Breast epithelium (tissue), 4 donors: ENCODE measurements around the gene CCDC107. TPM values are rescaled to one million over a fixed set of nuclear protein-coding genes. Genes with fewer than 3 reads are reported as not detected.
A peak's percentile ranks its signal among the peaks of the same experiment; 100 is the strongest.
"Not testable (repeated sequence)": the region's sequence is repeated elsewhere in the genome, so short reads cannot be mapped to it uniquely, and the experiment has no call there.

Experiments
- DNase-seq, 2 donors: peaks; one replicate each; pipeline ENCODE4 v3.0.0-alpha.2; 2019; ENCODE audit warnings: low spot score in 2 of 2
- H3K27ac ChIP-seq, 2 donors: fragments of 200-600 bp; sonication (generic) in 1 of 2; one replicate each; pipeline ENCODE4 v1.5.1; 2016 to 2019; ENCODE audit warnings: mild to moderate bottlenecking in 1 of 2
- H3K27me3 ChIP-seq, 2 donors: fragments of 200-600 bp; sonication (generic) in 1 of 2; one replicate each; pipeline versions ENCODE4 v1.5.1 to v1.6.0; 2017 to 2019; ENCODE audit warnings: control low read depth in 1 of 2, mild to moderate bottlenecking in 1 of 2
- H3K36me3 ChIP-seq: fragments of 200-600 bp; one replicate; pipeline ENCODE4 v1.5.1; 2019
- H3K4me1 ChIP-seq, 2 donors: fragments of 200-600 bp; sonication (generic); one replicate each; pipeline ENCODE4 v1.5.1; 2016 to 2019; ENCODE audit warnings: control low read depth in 1 of 2
- H3K4me3 ChIP-seq, 3 donors: fragments of 200-600 bp; sonication (generic); 1 replicate in 2 of 3; 2 replicates in 1 of 3; pipeline ENCODE4 v1.5.1; 2016 to 2019; ENCODE audit warnings: mild to moderate bottlenecking in 3 of 3, moderate library complexity in 2 of 3
- H3K9me3 ChIP-seq, 2 donors: fragments of 200-600 bp; sonication (generic) in 1 of 2; one replicate each; pipeline ENCODE4 v1.5.1; 2016 to 2019; ENCODE audit warnings: control low read depth in 1 of 2
- CTCF ChIP-seq, 3 donors: fragments of 450-650 bp; IDR thresholded peaks; one replicate each; pipeline ENCODE4 v1.5.1; 2016 to 2017; ENCODE audit warnings: antibody characterized with exemption in 3 of 3, mild to moderate bottlenecking in 3 of 3, moderate library complexity in 3 of 3
- POLR2A ChIP-seq: fragments of 450-650 bp; IDR thresholded peaks from one replicate; pipeline ENCODE4 v1.6.1; 2016; ENCODE audit warnings: antibody characterized with exemption, mild to moderate bottlenecking, moderate library complexity
- POLR2AphosphoS5 ChIP-seq, 3 donors: sonication (generic); formaldehyde crosslinking; IDR thresholded peaks; one replicate each; pipeline ENCODE4 v1.6.1; 2017; ENCODE audit warnings: antibody characterized with exemption in 3 of 3
- intact Hi-C: fragments of 100-400 bp; cut with DNase I; formaldehyde crosslinking; loops from one replicate; pipeline ENCODE4 v1.15.1; 2023; ENCODE audit warnings: low total_unique reads
- total RNA-seq, 3 donors: library from RNA; depleted of rRNA; stranded (reverse); fragments of >200 nt; gene quantifications; one replicate each; pipeline ENCODE4 v1.1.0, GENCODE V29; 2016

CCDC107 gene
- total RNA-seq, 3 donors from 2014 or later = 18.3 to 102 (median 35.4) TPM

DNA sequence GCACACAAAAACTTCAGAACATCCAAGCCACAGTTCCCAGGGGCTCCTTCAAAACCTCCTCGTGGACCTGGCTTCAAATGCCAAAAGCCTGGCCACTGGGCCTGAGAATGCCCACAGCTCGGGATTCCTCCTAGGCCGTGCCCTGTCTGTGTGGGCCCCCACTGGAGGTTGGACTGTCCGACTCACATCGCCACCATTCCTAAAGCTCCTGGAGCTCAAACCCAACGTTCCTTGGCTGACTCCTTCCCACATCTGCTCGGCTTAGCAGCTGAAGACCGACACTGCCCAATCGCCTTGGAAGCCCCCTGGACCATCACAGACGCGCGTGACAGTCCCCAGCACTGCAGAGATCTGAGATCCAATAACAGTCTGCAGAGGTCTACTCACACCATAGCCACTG, 15.0 kb upstream of the CCDC107 start:
- intact Hi-C loops = no loop called here
- no peak for DNase-seq
- Histone ChIP-seq H3K4me1 (no peaks in the 10 kb centered on the region), H3K36me3 (no peaks in the 10 kb centered on the region), H3K4me3 (no peak overlapping the region), H3K27me3 (no peaks in the 10 kb centered on the region), H3K27ac (no peak overlapping the region), H3K9me3 (no peaks in the 10 kb centered on the region)
- TF ChIP-seq CTCF (IDR thresholded peaks at IDR 0.05) (no peak), POLR2AphosphoS5 (IDR thresholded peaks at IDR 0.05) (no peak), POLR2A (no peak)

DNA sequence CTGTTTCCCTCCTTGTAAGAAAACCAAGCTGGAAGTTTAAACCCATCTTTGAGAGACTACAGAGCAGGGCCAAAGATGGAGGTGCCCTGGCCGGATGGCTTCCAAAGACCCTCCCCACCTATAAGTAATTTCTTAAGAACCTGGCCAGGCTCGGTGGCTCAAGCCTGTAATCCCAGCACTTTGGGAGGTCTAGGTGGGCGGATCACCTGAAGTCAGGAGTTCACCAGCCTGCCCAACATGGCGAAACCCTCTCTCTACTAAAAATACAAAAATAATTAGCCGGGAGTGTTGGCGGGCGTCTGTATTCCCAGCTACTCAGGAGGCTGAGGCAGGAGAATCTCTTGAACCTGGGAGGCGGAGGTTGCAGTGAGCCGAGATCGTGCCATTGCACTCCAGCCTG, 12.4 kb upstream of the CCDC107 start:
- Histone ChIP-seq H3K27ac (peak overlapping the region; percentile 94 to 95), H3K4me3 (peak overlapping the region; percentile 52 to 79 (median 63))
- H3K4me1 ChIP-seq, H3K9me3 ChIP-seq, H3K36me3 ChIP-seq, H3K27me3 ChIP-seq, DNase-seq, intact Hi-C loops: not testable (repeated sequence)

DNA sequence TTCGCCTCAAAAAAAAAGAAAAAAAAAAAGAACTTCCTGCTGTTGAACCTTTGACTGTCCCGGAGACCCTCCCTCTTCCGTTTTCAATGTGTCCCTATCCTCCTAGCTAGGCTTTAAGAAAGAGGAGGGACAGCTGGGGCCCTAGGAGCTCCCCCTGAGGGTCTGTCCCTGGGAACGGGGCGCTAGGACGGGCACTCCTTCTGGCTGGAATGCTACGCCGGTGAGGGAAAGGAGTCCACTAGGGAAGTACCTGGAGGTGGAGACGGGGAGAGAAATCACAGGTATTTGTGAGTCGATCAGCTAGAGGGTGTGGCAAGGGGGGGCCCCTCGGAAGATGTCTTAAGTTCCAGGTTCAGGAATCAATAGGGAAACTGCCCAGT, 11.9 kb upstream of the CCDC107 start:
- no peaks in the 10 kb centered on the region for H3K27me3 ChIP-seq
- no peaks in the 10 kb centered on the region for H3K9me3 ChIP-seq
- intact Hi-C loops = no loop called here
- peak overlapping the region; percentile 94 to 95 for H3K27ac ChIP-seq
- TF ChIP-seq POLR2A = no peak
- no peak for TF ChIP-seq CTCF (IDR thresholded peaks at IDR 0.05)
- no peak for TF ChIP-seq POLR2AphosphoS5 (IDR thresholded peaks at IDR 0.05)
- DNase-seq = peak; percentile 63 to 72
- no peaks in the 10 kb centered on the region for H3K4me1 ChIP-seq
- no peaks in the 10 kb centered on the region for H3K36me3 ChIP-seq
- H3K4me3 ChIP-seq = peak overlapping the region; percentile 52 to 79 (median 63)

DNA sequence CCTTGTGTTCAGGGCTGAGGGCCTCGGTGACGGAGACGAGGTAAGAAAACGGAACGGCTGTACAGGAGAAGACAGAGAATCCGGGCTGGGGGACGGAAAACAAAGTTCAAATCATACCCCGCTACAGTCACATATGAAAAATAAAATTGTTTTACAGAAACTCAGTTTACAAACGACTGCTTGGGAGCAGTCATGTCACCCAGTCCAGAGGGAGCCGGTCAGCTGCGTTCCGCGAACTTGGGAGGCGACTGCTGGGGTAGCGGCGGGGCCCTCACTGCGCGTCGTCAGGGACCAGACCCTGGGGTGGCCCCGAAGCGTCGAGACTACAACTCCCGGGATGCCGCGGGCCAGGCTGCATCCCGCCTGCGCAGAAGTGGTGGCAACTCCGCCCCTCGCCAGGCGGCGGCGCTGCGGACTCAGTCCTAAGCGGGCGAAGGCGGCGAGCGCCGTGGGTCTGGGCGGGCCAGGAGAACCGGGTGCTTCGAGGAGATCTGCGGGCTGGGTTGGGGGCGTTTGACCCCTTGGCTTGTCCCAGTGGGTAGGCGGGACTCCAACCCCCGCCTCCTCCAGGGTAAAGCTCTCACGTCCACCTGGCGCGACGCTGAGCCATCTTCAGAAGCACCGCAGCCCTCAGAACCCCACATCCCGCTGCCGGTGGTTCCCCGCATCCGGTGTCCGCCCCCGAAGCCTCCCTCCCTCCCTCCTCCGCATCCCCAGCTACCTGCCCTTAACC, 11.4 kb upstream of the CCDC107 start:
- peak overlapping the region; percentile 52 to 79 (median 63) for H3K4me3 ChIP-seq
- H3K36me3 ChIP-seq = no peaks in the 10 kb centered on the region
- H3K27me3 ChIP-seq = no peaks in the 10 kb centered on the region
- peak overlapping the region; percentile 94 to 95 for H3K27ac ChIP-seq
- DNase-seq = peak; percentile 92 to 94
- TF ChIP-seq POLR2AphosphoS5 (IDR thresholded peaks at IDR 0.05) (peak; percentile 88 to 93 (median 89)), POLR2A (peak; percentile 63), CTCF (IDR thresholded peaks at IDR 0.05) (peak; percentile 88 to 95 (median 95))
- H3K4me1 ChIP-seq = no peaks in the 10 kb centered on the region
- no peaks in the 10 kb centered on the region for H3K9me3 ChIP-seq
- intact Hi-C loops = no loop called here

DNA sequence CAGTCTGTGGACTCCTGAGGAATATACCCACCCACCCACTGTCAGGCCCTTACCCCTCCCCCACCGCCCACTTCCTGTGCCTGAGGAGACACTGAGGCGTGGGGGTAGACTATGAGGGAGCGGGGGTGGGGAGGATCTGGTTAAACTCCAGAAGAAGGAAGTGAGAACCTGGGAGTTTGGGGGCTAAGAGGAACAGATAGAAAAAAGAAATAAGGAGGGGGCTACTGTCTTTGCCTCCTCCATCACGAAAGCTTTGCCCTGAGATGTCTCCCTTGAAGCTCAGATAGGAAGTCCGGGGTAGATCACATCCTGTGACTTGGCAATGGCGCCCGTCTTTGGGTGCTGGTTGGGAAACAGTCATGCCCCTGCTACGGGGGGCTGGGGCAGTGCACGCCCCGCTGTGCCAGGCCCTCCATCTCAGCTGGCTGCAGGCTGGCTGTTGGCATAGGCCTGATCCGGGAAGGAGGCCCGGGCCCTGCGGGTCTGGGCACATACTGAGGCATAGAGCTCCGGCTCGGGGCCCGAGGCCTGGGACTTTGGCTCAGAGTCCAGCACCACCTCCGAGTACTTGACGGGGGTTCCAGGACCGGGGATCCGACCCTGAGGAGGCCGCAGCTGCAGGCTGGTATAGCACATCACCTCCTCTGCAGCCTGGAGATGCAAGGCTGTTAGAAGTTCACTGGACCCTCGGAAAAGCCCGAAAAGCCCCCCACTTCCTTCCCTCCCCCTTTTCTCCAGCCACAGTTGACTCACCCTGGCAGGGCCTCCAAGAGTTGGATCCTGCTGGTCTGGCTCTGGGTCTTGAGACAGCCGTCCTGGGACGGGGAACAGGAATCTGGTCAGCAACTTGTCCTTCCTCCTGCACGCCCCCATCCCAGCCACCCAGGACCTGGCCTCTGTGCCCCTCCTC, 8.4 kb upstream of the CCDC107 start:
- Histone ChIP-seq H3K27ac (peak overlapping the region in 1 of 2 donors; percentile 30), H3K4me1 (no peaks in the 10 kb centered on the region), H3K9me3 (no peaks in the 10 kb centered on the region), H3K27me3 (no peaks in the 10 kb centered on the region), H3K36me3 (no peaks in the 10 kb centered on the region), H3K4me3 (peak overlapping the region in 2 of 3 donors; percentile 3 to 7)
- intact Hi-C loops = loop anchor here (5.0 kb wide), 1 partner anchor 42 kb away; the partner anchor contains the start of gene TESK1
- no peak for DNase-seq
- TF ChIP-seq POLR2A (no peak), CTCF (IDR thresholded peaks at IDR 0.05) (no peak), POLR2AphosphoS5 (IDR thresholded peaks at IDR 0.05) (no peak)
